Glutamatergic neuron (in vitro differentiated cells): ENCODE measurements around the gene PTBP3. TPM values are rescaled to one million over a fixed set of nuclear protein-coding genes. Genes with fewer than 3 reads are reported as not detected.

Experiments
- DNase-seq: peaks from one replicate; pipeline ENCODE4 v3.0.0; 2022
- H3K27ac Mint-ChIP-seq: one replicate; pipeline ENCODE4 v1.8.0; 2020; ENCODE audit warnings: mild to moderate bottlenecking, mixed read lengths, inconsistent platforms; ENCODE audit not compliant: unreplicated experiment
- H3K27me3 Mint-ChIP-seq: one replicate; pipeline ENCODE4 v1.8.0; 2020; ENCODE audit warnings: mild to moderate bottlenecking, moderate library complexity, mixed read lengths, inconsistent platforms; ENCODE audit not compliant: unreplicated experiment
- H3K36me3 Mint-ChIP-seq: one replicate; pipeline ENCODE4 v1.8.0; 2020; ENCODE audit warnings: mild to moderate bottlenecking, mixed read lengths, inconsistent platforms; ENCODE audit not compliant: unreplicated experiment
- H3K4me1 Mint-ChIP-seq: one replicate; pipeline ENCODE4 v1.8.0; 2020; ENCODE audit warnings: mild to moderate bottlenecking, low read depth, mixed read lengths, inconsistent platforms; ENCODE audit not compliant: unreplicated experiment
- H3K4me3 Mint-ChIP-seq: one replicate; pipeline ENCODE4 v1.8.0; 2020; ENCODE audit warnings: mild to moderate bottlenecking, mixed read lengths, inconsistent platforms; ENCODE audit not compliant: unreplicated experiment
- H3K9me3 Mint-ChIP-seq: one replicate; pipeline ENCODE4 v1.8.0; 2020; ENCODE audit warnings: mild to moderate bottlenecking, moderate library complexity, mixed read lengths, inconsistent platforms; ENCODE audit not compliant: unreplicated experiment
- CTCF ChIP-seq: fragments of 200-600 bp; sonication (generic); IDR thresholded peaks from one replicate; pipeline ENCODE4 v1.5.0; 2021; ENCODE audit not compliant: partially characterized antibody, unreplicated experiment
- total RNA-seq: library from RNA; stranded (reverse); fragmentation: NEBNext Ultra II Directional; extraction: Animal tissue kit (Norgen Biotek cat#: 25700); gene quantifications from one replicate; pipeline ENCODE4 v1.2.1, GENCODE V29; 2021; ENCODE audit not compliant: unreplicated experiment

Gene PTBP3
- total RNA-seq, 1 donor from 2014 or later, result 48.6 TPM

- H3K27me3 Mint-ChIP-seq, result no peaks in the 10 kb centered on the region
- peaks cover 4% of the 10 kb centered on the region for H3K9me3 Mint-ChIP-seq
- H3K4me3 Mint-ChIP-seq, result no peak overlapping the region
- no peak overlapping the region for H3K27ac Mint-ChIP-seq
- no peaks in the 10 kb centered on the region for H3K4me1 Mint-ChIP-seq
- no peak for TF ChIP-seq CTCF
- no peaks in the 10 kb centered on the region for H3K36me3 Mint-ChIP-seq
- no peak for DNase-seq
These were observed 8.3 kb downstream of the PTBP3 start for GRCh38 chr9:112325127-112325526.

- no peaks in the 10 kb centered on the region for H3K27me3 Mint-ChIP-seq
- no peak overlapping the region for H3K4me3 Mint-ChIP-seq
- H3K36me3 Mint-ChIP-seq, result peaks cover 4% of the 10 kb centered on the region
- H3K27ac Mint-ChIP-seq, result no peak overlapping the region
- H3K9me3 Mint-ChIP-seq, result peaks cover 5% of the 10 kb centered on the region
- no peak for TF ChIP-seq CTCF
- DNase-seq, result no peak
- H3K4me1 Mint-ChIP-seq, result no peaks in the 10 kb centered on the region
These were observed 10.0 kb downstream of the PTBP3 start for GRCh38 chr9:112323378-112323854.

- no peak for TF ChIP-seq CTCF
- no peak for DNase-seq
- Mint-ChIP-seq H3K27ac (no peak overlapping the region), H3K9me3 (peaks cover 5% of the 10 kb centered on the region), H3K27me3 (no peaks in the 10 kb centered on the region), H3K4me1 (no peaks in the 10 kb centered on the region), H3K36me3 (peaks cover 4% of the 10 kb centered on the region), H3K4me3 (no peak overlapping the region)
These were observed 10.6 kb downstream of the PTBP3 start for GRCh38 chr9:112322701-112323377.

GRCh38 chr9:112316258-112316943, 17.0 kb downstream of the PTBP3 start:
- Mint-ChIP-seq H3K4me3 (no peak overlapping the region), H3K27ac (no peak overlapping the region), H3K4me1 (no peaks in the 10 kb centered on the region), H3K27me3 (peaks cover 1% of the 10 kb centered on the region), H3K36me3 (peaks cover 4% of the 10 kb centered on the region), H3K9me3 (peaks cover 1% of the 10 kb centered on the region)
- DNase-seq, result no peak
- TF ChIP-seq CTCF, result no peak
